Tibial artery (tissue), 4 donors: ENCODE results near the gene PPP2R2C.

Experiments
- DNase-seq, 2 donors: peaks; one replicate each; pipeline ENCODE4 v3.0.0-alpha.2; 2019
- H3K27ac ChIP-seq, 2 donors: fragments of 200-600 bp; sonication (generic) in 1 of 2; 1 replicate in 1 of 2; 2 replicates in 1 of 2; pipeline ENCODE4 v1.5.1; 2018 to 2019; ENCODE audit warnings: mild to moderate bottlenecking in 1 of 2
- H3K27me3 ChIP-seq, 2 donors: fragments of 200-600 bp; sonication (generic) in 1 of 2; one replicate each; pipeline versions ENCODE4 v1.5.1 to v1.6.0; 2016 to 2019
- H3K36me3 ChIP-seq, 3 donors: fragments of 200-600 bp; sonication (generic) in 2 of 3; one replicate each; pipeline ENCODE4 v1.5.1; 2016 to 2019; ENCODE audit warnings: mild to moderate bottlenecking in 2 of 3
- H3K4me1 ChIP-seq, 4 donors: fragments of 200-600 bp; sonication (generic) in 2 of 4; 1 replicate in 3 of 4; 2 replicates in 1 of 4; pipeline ENCODE4 v1.5.1; 2016 to 2019
- H3K4me3 ChIP-seq, 2 donors: fragments of 200-600 bp; sonication (generic) in 1 of 2; 1 replicate in 1 of 2; 2 replicates in 1 of 2; pipeline ENCODE4 v1.5.1; 2018 to 2019; ENCODE audit warnings: mild to moderate bottlenecking in 2 of 2
- H3K9me3 ChIP-seq, 3 donors: fragments of 200-600 bp; sonication (generic) in 1 of 3; one replicate each; pipeline ENCODE4 v1.5.1; 2016 to 2019
- intact Hi-C: fragments of 100-400 bp; cut with DNase I; formaldehyde crosslinking; loops from one replicate; pipeline ENCODE4 v1.15.0; 2023; ENCODE audit warnings: low total_unique reads
- TF ChIP-seq, protein P1 (sequence below), 2 experiments: fragments of 200-600 bp in 1 of 2; fragments of 450-650 bp in 1 of 2; IDR thresholded peaks; one replicate each; pipeline ENCODE4 v1.5.1; 2017 to 2019; ENCODE audit warnings: antibody characterized with exemption in 2 of 2, mild to moderate bottlenecking in 1 of 2, moderate library complexity in 1 of 2

Gene PPP2R2C

DNA sequence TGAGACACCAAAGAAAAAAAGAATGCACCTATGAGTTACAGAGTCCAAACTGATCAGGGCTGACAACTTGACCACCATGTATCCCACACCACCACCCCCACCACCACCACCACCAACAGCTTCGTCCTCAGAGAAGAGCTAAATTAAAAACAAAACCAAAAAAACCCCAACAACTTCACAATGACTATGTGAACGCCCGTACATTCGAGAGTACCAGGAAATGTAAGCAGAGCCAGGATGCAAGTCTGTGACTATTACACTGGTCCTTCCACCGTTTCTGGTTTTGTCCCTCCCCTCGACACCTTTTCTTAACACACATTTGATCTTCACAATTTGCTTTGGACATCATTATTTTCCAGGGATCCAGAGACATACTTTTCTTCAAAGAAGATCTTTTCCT is 151.8 kb downstream of the PPP2R2C start:
- no peak overlapping the region for H3K4me3 ChIP-seq
- H3K9me3 ChIP-seq: peaks cover 0 to 14% (median 9%) of the 10 kb centered on the region in 3 donors
- DNase-seq: no peak
- TF ChIP-seq, protein P1, sequence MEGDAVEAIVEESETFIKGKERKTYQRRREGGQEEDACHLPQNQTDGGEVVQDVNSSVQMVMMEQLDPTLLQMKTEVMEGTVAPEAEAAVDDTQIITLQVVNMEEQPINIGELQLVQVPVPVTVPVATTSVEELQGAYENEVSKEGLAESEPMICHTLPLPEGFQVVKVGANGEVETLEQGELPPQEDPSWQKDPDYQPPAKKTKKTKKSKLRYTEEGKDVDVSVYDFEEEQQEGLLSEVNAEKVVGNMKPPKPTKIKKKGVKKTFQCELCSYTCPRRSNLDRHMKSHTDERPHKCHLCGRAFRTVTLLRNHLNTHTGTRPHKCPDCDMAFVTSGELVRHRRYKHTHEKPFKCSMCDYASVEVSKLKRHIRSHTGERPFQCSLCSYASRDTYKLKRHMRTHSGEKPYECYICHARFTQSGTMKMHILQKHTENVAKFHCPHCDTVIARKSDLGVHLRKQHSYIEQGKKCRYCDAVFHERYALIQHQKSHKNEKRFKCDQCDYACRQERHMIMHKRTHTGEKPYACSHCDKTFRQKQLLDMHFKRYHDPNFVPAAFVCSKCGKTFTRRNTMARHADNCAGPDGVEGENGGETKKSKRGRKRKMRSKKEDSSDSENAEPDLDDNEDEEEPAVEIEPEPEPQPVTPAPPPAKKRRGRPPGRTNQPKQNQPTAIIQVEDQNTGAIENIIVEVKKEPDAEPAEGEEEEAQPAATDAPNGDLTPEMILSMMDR (IDR thresholded peaks at IDR 0.05): no peak
- H3K27ac ChIP-seq: no peak overlapping the region
- peaks cover 0 to 21% of the 10 kb centered on the region in 2 donors for H3K27me3 ChIP-seq
- H3K4me1 ChIP-seq: no peaks in the 10 kb centered on the region
- no peaks in the 10 kb centered on the region for H3K36me3 ChIP-seq
- intact Hi-C loops: no loop called here

DNA sequence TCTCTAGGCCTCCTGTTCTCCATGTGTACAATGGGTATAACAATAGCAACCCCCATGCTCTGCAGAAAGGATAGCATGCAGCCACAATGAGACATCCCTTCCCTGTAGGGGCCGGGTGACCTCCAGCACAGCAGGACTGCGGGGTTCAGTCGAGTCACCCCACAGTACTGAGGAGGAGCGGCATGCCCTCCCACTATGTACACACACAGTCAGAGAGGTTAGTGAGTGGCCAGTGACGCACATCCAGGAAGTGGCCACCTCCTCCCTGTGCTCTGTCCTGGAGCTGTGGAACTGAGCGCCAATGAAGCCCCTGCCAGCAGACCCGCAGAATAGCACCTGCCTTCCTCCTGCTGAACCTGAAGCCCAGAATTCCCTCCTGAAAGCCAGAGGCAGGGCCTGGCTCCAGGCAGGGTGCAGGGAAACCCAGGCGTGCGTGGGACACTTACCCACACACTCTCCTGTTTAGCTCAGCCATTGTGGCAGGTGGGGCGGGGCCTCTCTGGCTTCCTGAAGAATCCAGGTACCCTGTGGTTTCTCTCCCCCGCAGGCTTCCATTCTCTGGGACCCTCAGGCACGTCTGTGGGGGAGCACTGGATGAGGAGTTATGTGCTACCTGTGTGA is 152.8 kb downstream of the PPP2R2C start:
- Histone ChIP-seq H3K27me3 (peaks cover 0 to 21% of the 10 kb centered on the region in 2 donors), H3K4me1 (no peaks in the 10 kb centered on the region), H3K4me3 (no peak overlapping the region), H3K9me3 (peaks cover 0 to 14% (median 9%) of the 10 kb centered on the region in 3 donors), H3K27ac (no peak overlapping the region), H3K36me3 (no peaks in the 10 kb centered on the region)
- TF ChIP-seq, protein P1 (IDR thresholded peaks at IDR 0.05): no peak
- no peak for DNase-seq
- intact Hi-C loops: no loop called here

DNA sequence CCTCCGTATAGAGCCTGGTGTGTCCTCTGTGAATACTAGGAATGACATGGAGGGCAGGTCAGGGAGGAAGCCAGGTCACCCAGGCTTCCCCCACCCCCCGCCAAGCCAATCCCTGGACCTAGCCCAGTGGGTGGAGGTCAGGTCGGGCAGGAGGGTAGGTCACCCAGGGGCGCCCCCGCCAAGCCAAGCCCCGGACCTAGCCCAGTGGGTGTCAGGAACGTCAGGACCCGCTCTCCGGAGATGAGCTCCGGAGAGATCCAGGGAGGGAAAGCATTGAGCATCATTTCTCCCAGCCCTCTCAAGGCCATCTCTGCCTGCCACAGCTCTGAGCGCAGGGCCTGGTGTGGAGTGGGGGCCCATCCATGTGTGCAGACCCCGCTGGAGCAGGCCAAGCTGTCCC is 154.2 kb downstream of the PPP2R2C start:
- Histone ChIP-seq H3K27me3 (peaks cover 0 to 20% of the 10 kb centered on the region in 2 donors), H3K36me3 (no peaks in the 10 kb centered on the region), H3K9me3 (peaks cover 0 to 14% (median 9%) of the 10 kb centered on the region in 3 donors), H3K4me1 (no peaks in the 10 kb centered on the region), H3K27ac (no peak overlapping the region), H3K4me3 (no peak overlapping the region)
- no peak for DNase-seq
- intact Hi-C loops: no loop called here
- TF ChIP-seq, protein P1 (IDR thresholded peaks at IDR 0.05): no peak

DNA sequence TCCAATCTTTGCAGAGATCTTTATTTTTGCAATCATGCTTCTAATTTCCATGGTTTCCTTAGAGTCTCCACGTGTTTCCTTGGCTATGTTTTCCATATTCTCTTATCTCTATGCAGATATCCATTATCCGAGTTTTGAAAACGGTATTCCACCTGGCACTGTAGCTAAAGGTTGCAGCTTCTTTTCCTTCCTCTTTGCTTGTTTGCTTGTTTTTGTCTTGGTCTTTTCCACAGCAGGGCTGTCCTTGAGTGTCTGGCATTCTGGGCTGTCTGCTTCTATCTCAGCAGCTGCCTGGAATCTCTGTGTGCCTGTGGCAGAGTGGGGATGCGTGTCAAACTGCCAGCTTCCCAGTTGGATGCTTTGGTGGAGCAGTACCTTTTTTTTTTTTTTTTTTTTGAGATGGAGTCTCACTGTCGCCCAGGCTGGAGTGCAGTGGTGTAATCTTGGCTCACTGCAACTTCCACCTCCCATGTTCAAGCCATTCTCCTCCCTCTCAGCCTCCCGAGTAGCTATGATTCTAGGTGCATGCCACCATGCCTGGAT is 155.9 kb downstream of the PPP2R2C start:
- Histone ChIP-seq H3K4me3 (no peak overlapping the region), H3K9me3 (peaks cover 0 to 14% (median 9%) of the 10 kb centered on the region in 3 donors), H3K36me3 (no peaks in the 10 kb centered on the region), H3K27me3 (peaks cover 0 to 18% of the 10 kb centered on the region in 2 donors), H3K27ac (no peak overlapping the region), H3K4me1 (no peaks in the 10 kb centered on the region)
- TF ChIP-seq, protein P1 (IDR thresholded peaks at IDR 0.05): no peak
- intact Hi-C loops: no loop called here
- DNase-seq: no peak

DNA sequence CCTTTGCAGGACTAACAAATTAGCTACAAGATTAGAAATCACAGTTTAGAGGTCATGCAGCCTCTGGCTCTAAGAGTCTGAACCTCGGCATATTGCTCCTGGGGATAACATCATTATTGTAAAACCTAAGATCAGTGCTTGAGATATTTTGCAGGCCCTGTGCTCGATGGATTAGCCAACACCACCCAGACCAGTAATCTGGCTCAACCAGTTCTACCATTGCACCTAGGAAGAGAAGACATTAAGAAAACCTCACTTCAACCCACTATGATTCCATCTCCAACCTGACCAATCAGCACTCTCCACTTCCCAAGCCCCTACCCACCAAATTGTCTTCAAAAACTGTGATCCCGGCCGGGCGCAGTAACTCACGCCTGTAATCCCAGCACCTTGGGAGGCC is 159.2 kb downstream of the PPP2R2C start:
- Histone ChIP-seq H3K4me3 (no peak overlapping the region), H3K27ac (no peak overlapping the region), H3K9me3 (no peaks in the 10 kb centered on the region), H3K4me1 (peaks cover 0 to 12% (median 6%) of the 10 kb centered on the region in 4 donors), H3K36me3 (no peaks in the 10 kb centered on the region), H3K27me3 (peaks cover 0 to 22% of the 10 kb centered on the region in 2 donors)
- no peak for DNase-seq
- TF ChIP-seq, protein P1 (IDR thresholded peaks at IDR 0.05): no peak
- intact Hi-C loops: no loop called here
